Measurements from ENCODE around the gene TRA2A. TPM values are rescaled to one million over a fixed set of nuclear protein-coding genes. Genes with fewer than 3 reads are reported as not detected.
A peak's percentile ranks its signal among the peaks of the same experiment; 100 is the strongest.

Gene TRA2A
- total and polyA plus RNA-seq, 2 of the 13 experiments (the other 11 are each of a cell fraction or from before 2014, with no cell fraction given): 39.1 to 41.6 TPM

DNA sequence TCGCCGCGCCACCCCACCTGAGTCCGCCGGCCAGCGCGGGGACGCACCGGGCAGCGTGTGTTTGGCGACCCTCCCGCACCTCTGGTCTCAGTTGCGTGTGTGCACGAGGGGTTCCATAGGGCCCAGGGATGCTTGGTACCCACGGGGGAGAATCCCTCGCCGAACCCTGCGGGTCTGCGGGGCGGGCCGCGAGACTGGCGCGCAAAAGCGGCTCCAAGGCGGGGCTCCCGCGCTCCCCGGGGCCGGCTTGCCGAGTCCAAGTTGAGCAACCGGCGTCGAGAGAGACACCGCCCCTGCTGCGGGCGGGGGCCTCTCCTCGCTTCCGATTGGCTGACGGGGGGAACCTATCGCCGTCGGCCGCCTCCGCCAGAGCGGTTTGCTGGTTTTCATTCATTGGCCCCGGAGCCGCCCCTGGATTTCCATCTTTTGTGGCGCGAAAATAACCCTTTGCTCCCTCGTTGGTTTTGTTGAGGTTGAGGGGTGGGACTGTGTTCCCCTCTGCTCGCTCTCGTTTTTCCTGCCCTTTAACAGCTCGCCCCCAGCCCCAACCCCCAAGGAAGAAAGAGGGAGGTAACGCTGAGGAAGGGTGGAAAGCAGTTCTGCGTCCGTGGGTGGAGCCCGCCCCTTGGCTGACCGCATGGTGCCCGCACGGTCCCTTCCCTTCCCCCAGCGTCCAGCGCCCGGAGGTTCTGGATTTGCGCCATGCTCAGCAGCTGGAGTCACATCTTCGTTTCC lies 57.5 kb downstream of the TRA2A start (continued):
- TF ChIP-seq HMGXB4 (CRISPR knock-in tag; IDR thresholded peaks at IDR 0.05; ENCODE audit: borderline replicate concordance in 1 of 2, low read depth in 1 of 2) (peak; percentile 11 to 75; a peak in 3 of 4 replicates), HIVEP1 (CRISPR knock-in tag; IDR thresholded peaks at IDR 0.05) (no peak; the same call in 1 of the 2 replicates), SAP130 (CRISPR knock-in tag; IDR thresholded peaks at IDR 0.05; ENCODE audit: low read depth) (peak; percentile 91), ZNF567 (CRISPR knock-in tag; IDR thresholded peaks at IDR 0.05; ENCODE audit: borderline replicate concordance) (peak; percentile 56; the same call in 1 of the 2 replicates), ZSCAN29 (CRISPR knock-in tag; conservative IDR thresholded peaks at IDR 0.05) (no peak; the same call in 1 of the 2 replicates), ZZZ3 (CRISPR knock-in tag; IDR thresholded peaks at IDR 0.05; ENCODE audit: borderline replicate concordance) (peak; percentile 68), SMARCE1 (IDR thresholded peaks at IDR 0.05; ENCODE audit: borderline replicate concordance) (no peak), ZNF607 (CRISPR knock-in tag; IDR thresholded peaks at IDR 0.05; ENCODE audit: borderline replicate concordance) (peak; percentile 84; the same call in 1 of the 2 replicates), ZNF256 (CRISPR knock-in tag; conservative IDR thresholded peaks at IDR 0.05) (peak; percentile 68), ZNF576 (CRISPR knock-in tag; IDR thresholded peaks at IDR 0.05) (no peak), GLI4 (CRISPR knock-in tag; IDR thresholded peaks at IDR 0.05; ENCODE audit: borderline replicate concordance) (peak; percentile 37; the same call in 1 of the 2 replicates), PLSCR1 (CRISPR knock-in tag; IDR thresholded peaks at IDR 0.05; ENCODE audit: borderline replicate concordance) (no peak), NFE2 (CRISPR knock-in tag; IDR thresholded peaks at IDR 0.05) (no peak), RARA (CRISPR knock-in tag; IDR thresholded peaks at IDR 0.05) (peak; percentile 23; the same call in 1 of the 2 replicates), FOXP1 (IDR thresholded peaks at IDR 0.05) (no peak), FOXP1 (CRISPR knock-in tag; IDR thresholded peaks at IDR 0.05) (no peak), SRSF4 (IDR thresholded peaks at IDR 0.05; ENCODE audit: low read depth, low read length, poor library complexity, severe bottlenecking) (no peak), MTA1 (CRISPR knock-in tag; IDR thresholded peaks at IDR 0.05; ENCODE audit: borderline replicate concordance) (peak; percentile 80; the same call in 1 of the 2 replicates), NFKB2 (CRISPR knock-in tag; IDR thresholded peaks at IDR 0.05; ENCODE audit: borderline replicate concordance) (peak; percentile 85), YEATS4 (CRISPR knock-in tag; IDR thresholded peaks at IDR 0.05; ENCODE audit: borderline replicate concordance) (peak; percentile 82), ZNF292 (CRISPR knock-in tag; IDR thresholded peaks at IDR 0.05; ENCODE audit: borderline replicate concordance, low read depth) (no peak), GATA4 (IDR thresholded peaks at IDR 0.05; ENCODE audit: borderline replicate concordance, low read depth) (no peak), REPIN1 (CRISPR knock-in tag; IDR thresholded peaks at IDR 0.05; ENCODE audit: borderline replicate concordance, low read depth) (peak; percentile 93), ZNF253 (CRISPR knock-in tag; IDR thresholded peaks at IDR 0.05; ENCODE audit: borderline replicate concordance) (peak; percentile 74; the same call in 1 of the 2 replicates), MAFG (CRISPR knock-in tag; IDR thresholded peaks at IDR 0.05) (no peak)
- TF ChIP-seq, protein P1, sequence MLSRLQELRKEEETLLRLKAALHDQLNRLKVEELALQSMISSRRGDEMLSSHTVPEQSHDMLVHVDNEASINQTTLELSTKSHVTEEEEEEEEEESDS (CRISPR knock-in tag; IDR thresholded peaks at IDR 0.05; ENCODE audit: borderline replicate concordance): no peak

Measured in HepG2 (cell line).